Kidney (tissue), 14 donors: Measurements from ENCODE around the gene EXOC7. TPM values are rescaled to one million over a fixed set of nuclear protein-coding genes. Genes with fewer than 3 reads are reported as not detected.

Experiments
- DNase-seq, 5 donors: peaks; one replicate each; pipeline ENCODE4 v3.0.0-alpha.2; 2013 to 2020
- FAIRE-seq: peaks from 2 replicates; lab custom pipeline; 2012; peaks lifted over from hg19 to GRCh38; lab: Jason Lieb, UNC
- H3K27ac ChIP-seq, 2 donors: one replicate each; pipeline ENCODE4 v1.7.0; 2013; ENCODE audit warnings: low read depth in 2 of 2, low read length in 2 of 2, inconsistent platforms in 1 of 2
- H3K27me3 ChIP-seq: one replicate; pipeline ENCODE4 v1.7.1; 2013; ENCODE audit warnings: low read length, inconsistent platforms; ENCODE audit not compliant: control insufficient read depth, insufficient read depth
- H3K36me3 ChIP-seq, 3 donors: one replicate each; pipeline versions ENCODE4 v1.7.0 to v1.7.1; 2013; ENCODE audit warnings: low read length in 3 of 3, control low read depth in 1 of 3, inconsistent platforms in 1 of 3; ENCODE audit not compliant: insufficient read depth in 3 of 3, control insufficient read depth in 2 of 3
- H3K4me1 ChIP-seq, 3 donors: one replicate each; pipeline versions ENCODE4 v1.7.0 to v1.7.1; 2013; ENCODE audit warnings: low read length in 3 of 3, inconsistent platforms in 1 of 3, low read depth in 1 of 3; ENCODE audit not compliant: control insufficient read depth in 2 of 3, insufficient read depth in 2 of 3
- H3K4me3 ChIP-seq, 3 donors: one replicate each; pipeline versions ENCODE4 v1.7.0 to v1.8.1; 2013; ENCODE audit warnings: low read length in 3 of 3, control low read depth in 1 of 3, inconsistent platforms in 1 of 3
- H3K9ac ChIP-seq, 3 donors: one replicate each; pipeline versions ENCODE4 v1.7.0 to v1.7.1; 2013; ENCODE audit warnings: low read length in 3 of 3, control low read depth in 1 of 3, inconsistent platforms in 1 of 3
- H3K9me3 ChIP-seq, 3 donors: one replicate each; pipeline versions ENCODE4 v1.7.0 to v1.7.1; 2013; ENCODE audit warnings: low read length in 3 of 3, control low read depth in 1 of 3, inconsistent platforms in 1 of 3; ENCODE audit not compliant: control insufficient read depth in 2 of 3, insufficient read depth in 1 of 3
- intact Hi-C: fragments of 100-400 bp; cut with DNase I; formaldehyde crosslinking; loops from one replicate; pipeline ENCODE4 v1.11.1; 2022
- polyA plus RNA-seq: library from polyadenylated mRNA; stranded (reverse); fragments of 350-450 nt; fragmentation: Illumina TruSeq; extraction: RNeasy Lipid Tissue Mini Kit (QIAGEN cat#74804); gene quantifications from one replicate; pipeline ENCODE4 v1.2.3, GENCODE V29; 2014; ENCODE audit warnings: low read depth, low replicate concordance; ENCODE audit not compliant: insufficient read depth
- total RNA-seq: library from RNA; stranded (reverse); fragmentation: NEBNext Ultra II Directional; extraction: Animal tissue kit (Norgen Biotek cat#: 25700); gene quantifications from one replicate; pipeline ENCODE4 v1.2.1, GENCODE V29; 2021
- TF ChIP-seq, protein P1 (sequence below): IDR thresholded peaks from 3 replicates; pipeline ENCODE4 v1.5.1; 2012; ENCODE audit warnings: mild to moderate bottlenecking, moderate library complexity, borderline replicate concordance; ENCODE audit not compliant: insufficient read depth; ENCODE audit errors: extremely low read depth
- donor health status: control.
- donor health status: control.
- donor health status: control.
- donor health status: control.
- donor health status: control.
- donor health status: DM: yes; HTN: yes; CAD: no.
- donor health status: Normal renal cell carcinoma (clear cell type).

EXOC7 gene
- total and polyA plus RNA-seq, 2 donors from 2014 or later = 83.2 to 143 TPM

DNA sequence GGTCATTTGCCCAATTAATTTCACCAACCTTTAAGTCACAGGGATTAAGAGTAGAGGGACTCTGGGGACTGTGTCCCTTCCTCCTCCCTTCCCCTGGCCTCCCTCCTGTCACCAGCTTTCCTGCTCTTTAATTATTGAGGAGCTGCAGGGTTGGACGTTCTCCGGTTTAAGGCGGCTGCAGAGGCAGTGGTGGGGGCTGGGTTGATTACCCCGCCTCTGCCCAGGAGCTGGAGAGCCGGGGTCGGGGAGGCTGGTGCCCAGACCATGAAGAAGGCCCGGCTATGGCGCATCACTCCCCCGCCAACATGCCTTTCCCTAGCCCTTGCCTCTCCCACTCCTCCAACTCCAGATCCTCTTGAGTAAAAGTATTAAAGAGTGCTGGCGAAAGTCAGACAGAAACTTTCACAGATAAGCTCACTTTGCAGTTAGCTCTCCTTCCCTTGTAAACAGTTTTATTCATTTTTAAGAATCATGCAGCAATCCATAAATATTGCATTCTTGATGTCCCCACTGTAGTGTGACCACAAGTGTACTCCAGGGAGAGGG, 38.5 kb upstream of the EXOC7 start:
- no peaks in the 10 kb centered on the region for H3K9me3 ChIP-seq
- peaks cover 7% of the 10 kb centered on the region for H3K27me3 ChIP-seq
- H3K4me3 ChIP-seq = peak overlapping the region in 2 of 3 donors; percentile 12 to 52
- H3K4me1 ChIP-seq = peaks cover 3 to 25% (median 10%) of the 10 kb centered on the region in 3 donors
- intact Hi-C loops = no loop called here
- no peak overlapping the region for H3K27ac ChIP-seq
- DNase-seq = peak; percentile 71 to 89 (median 85)
- FAIRE-seq = no peak
- TF ChIP-seq, protein P1, sequence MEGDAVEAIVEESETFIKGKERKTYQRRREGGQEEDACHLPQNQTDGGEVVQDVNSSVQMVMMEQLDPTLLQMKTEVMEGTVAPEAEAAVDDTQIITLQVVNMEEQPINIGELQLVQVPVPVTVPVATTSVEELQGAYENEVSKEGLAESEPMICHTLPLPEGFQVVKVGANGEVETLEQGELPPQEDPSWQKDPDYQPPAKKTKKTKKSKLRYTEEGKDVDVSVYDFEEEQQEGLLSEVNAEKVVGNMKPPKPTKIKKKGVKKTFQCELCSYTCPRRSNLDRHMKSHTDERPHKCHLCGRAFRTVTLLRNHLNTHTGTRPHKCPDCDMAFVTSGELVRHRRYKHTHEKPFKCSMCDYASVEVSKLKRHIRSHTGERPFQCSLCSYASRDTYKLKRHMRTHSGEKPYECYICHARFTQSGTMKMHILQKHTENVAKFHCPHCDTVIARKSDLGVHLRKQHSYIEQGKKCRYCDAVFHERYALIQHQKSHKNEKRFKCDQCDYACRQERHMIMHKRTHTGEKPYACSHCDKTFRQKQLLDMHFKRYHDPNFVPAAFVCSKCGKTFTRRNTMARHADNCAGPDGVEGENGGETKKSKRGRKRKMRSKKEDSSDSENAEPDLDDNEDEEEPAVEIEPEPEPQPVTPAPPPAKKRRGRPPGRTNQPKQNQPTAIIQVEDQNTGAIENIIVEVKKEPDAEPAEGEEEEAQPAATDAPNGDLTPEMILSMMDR = no peak
- H3K9ac ChIP-seq = peak overlapping the region in 1 of 3 donors; percentile 51
- no peaks in the 10 kb centered on the region for H3K36me3 ChIP-seq

DNA sequence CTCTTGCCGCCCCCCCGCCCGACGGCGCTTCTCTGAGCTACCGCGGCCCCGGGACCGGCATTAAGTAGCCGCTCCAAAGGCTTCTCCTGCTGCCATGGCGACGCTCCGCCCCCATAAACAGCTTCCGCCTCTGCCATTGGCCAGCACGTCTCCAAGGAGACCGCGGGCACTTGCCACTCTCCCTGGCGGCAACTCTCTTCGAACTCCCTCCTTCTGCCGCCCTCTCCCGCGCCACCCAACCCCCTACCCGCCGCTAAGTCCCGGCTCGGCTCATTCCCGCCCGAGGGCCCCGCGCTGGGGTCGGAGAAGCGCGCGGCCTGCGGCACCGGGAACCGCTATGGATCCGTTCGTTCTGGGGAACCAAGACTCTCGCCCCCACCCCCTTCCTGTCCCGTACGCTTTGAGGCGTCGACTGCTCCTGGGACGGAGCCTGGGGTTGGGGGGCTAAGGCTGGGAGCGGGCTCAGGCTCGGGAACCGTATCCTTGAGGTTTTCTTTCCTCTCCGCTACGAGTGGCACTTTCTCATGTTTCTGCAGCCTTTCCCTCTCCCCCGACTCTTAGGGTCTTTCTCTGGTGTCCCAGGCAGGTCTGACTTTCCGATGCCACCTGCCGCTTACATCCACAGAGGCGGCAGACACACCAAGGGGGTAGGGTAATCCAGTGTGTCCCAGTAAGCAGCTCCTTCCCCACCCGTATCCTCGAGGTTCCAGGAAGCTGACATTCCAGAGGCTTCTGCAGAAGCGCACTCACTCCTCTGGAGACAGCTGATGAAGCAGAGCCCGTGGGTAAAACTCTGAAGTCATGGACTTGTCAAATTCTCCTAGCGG, 37.8 kb upstream of the EXOC7 start, which contains the start of gene FOXJ1:
FOXJ1 (minus strand) TSS at position 34 of the 827 bp plus-strand sequence. CDS start 850 bp downstream, outside the sequence.
- DNase-seq (peak; percentile 97 to 98 (median 97)), FAIRE-seq (no peak)
- Histone ChIP-seq H3K36me3 (no peaks in the 10 kb centered on the region), H3K9me3 (no peaks in the 10 kb centered on the region), H3K9ac (peak within 1 kb of the TSS in 2 of 3 donors; percentile 15 to 51), H3K27ac (no peak within 1 kb of the TSS), H3K4me3 (peak within 1 kb of the TSS; percentile 12 to 52 (median 44)), H3K4me1 (peaks cover 3 to 25% (median 10%) of the 10 kb centered on the region in 3 donors), H3K27me3 (peaks cover 7% of the 10 kb centered on the region)
- TF ChIP-seq, protein P1 = no peak
- intact Hi-C loops = no loop called here

DNA sequence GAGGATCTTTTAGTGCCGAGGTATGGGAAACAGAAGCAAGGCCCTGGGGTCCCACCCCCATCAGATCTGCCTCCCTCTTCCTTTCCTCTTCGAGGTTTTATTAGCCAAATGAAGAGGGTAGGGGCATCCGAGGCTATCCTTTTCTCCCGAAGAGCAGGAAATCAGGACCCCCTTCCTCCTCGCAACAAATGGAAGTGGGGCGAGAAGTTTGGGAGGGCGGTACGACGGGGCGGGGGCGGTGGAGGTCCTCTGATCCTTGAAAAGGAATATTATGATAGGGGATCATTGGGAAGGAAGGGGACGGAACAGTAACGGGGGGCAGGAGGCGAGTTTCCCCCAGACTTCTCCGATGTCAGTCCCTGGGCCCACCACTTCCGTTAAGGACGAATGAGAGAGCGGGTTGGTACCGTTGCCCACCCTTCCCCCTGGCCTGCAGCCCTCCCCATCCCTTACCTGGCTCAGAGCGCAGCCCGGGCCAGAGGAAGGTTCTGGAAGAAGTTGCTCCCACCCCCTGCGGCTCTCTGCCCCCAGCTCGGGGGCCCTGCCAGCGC, 37.1 kb upstream of the EXOC7 start:
- FAIRE-seq = no peak
- Histone ChIP-seq H3K27ac (no peak overlapping the region), H3K36me3 (no peaks in the 10 kb centered on the region), H3K4me1 (peaks cover 3 to 20% (median 10%) of the 10 kb centered on the region in 3 donors), H3K9me3 (no peaks in the 10 kb centered on the region), H3K9ac (no peak overlapping the region), H3K27me3 (peaks cover 7% of the 10 kb centered on the region), H3K4me3 (peak overlapping the region in 2 of 3 donors; percentile 24 to 52)
- TF ChIP-seq, protein P1 = no peak
- intact Hi-C loops = no loop called here
- peak in 1 of 5 donors; percentile 27 for DNase-seq
